ENCODE results near the gene SNRPA. TPM values are rescaled to one million over a fixed set of nuclear protein-coding genes. Genes with fewer than 3 reads are reported as not detected.

Gene SNRPA
- total and polyA plus RNA-seq, 2 experiments from 2014 or later: 25.1 to 86.9 TPM

GRCh38 chr19:40805258-40805868, 54.4 kb downstream of the SNRPA start:
- Histone ChIP-seq H3K4me2 (no peak overlapping the region), H3K27ac (peak overlapping the region; percentile 76), H3K9me3 (ENCODE audit: low read depth) (no peaks in the 10 kb centered on the region), H3K9me2 (replicated peaks; ENCODE audit: insufficient read depth) (no peaks in the 10 kb centered on the region), H3K27me3 (no peaks in the 10 kb centered on the region), H3K36me3 (replicated peaks; ENCODE audit: insufficient read depth, low read depth) (no peaks in the 10 kb centered on the region), H3K4me1 (ENCODE audit: insufficient read depth) (peaks cover 64% of the 10 kb centered on the region), H3K4me3 (no peak overlapping the region), H4K20me1 (ENCODE audit: insufficient read depth, poor library complexity, severe bottlenecking) (peaks cover 64% of the 10 kb centered on the region), H3K79me2 (peaks cover 75% of the 10 kb centered on the region), H2AFZ (no peak overlapping the region)
- WGBS (ENCODE audit: low lambda C conversion rate, missing lambda C conversion rate): 81% methylated on average over 2 of the region's 2 CpGs
- no peak for TF ChIP-seq EZH2phosphoT487 (IDR thresholded peaks at IDR 0.05; ENCODE audit: low read depth, severe bottlenecking, unreplicated experiment)
- TF ChIP-seq, protein P1, sequence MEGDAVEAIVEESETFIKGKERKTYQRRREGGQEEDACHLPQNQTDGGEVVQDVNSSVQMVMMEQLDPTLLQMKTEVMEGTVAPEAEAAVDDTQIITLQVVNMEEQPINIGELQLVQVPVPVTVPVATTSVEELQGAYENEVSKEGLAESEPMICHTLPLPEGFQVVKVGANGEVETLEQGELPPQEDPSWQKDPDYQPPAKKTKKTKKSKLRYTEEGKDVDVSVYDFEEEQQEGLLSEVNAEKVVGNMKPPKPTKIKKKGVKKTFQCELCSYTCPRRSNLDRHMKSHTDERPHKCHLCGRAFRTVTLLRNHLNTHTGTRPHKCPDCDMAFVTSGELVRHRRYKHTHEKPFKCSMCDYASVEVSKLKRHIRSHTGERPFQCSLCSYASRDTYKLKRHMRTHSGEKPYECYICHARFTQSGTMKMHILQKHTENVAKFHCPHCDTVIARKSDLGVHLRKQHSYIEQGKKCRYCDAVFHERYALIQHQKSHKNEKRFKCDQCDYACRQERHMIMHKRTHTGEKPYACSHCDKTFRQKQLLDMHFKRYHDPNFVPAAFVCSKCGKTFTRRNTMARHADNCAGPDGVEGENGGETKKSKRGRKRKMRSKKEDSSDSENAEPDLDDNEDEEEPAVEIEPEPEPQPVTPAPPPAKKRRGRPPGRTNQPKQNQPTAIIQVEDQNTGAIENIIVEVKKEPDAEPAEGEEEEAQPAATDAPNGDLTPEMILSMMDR (IDR thresholded peaks at IDR 0.05; ENCODE audit: poor library complexity): no peak
- no peak for TF ChIP-seq EZH2 (IDR thresholded peaks at IDR 0.05; ENCODE audit: borderline replicate concordance)
- no peak for DNase-seq (ENCODE audit: low spot score)

DNA sequence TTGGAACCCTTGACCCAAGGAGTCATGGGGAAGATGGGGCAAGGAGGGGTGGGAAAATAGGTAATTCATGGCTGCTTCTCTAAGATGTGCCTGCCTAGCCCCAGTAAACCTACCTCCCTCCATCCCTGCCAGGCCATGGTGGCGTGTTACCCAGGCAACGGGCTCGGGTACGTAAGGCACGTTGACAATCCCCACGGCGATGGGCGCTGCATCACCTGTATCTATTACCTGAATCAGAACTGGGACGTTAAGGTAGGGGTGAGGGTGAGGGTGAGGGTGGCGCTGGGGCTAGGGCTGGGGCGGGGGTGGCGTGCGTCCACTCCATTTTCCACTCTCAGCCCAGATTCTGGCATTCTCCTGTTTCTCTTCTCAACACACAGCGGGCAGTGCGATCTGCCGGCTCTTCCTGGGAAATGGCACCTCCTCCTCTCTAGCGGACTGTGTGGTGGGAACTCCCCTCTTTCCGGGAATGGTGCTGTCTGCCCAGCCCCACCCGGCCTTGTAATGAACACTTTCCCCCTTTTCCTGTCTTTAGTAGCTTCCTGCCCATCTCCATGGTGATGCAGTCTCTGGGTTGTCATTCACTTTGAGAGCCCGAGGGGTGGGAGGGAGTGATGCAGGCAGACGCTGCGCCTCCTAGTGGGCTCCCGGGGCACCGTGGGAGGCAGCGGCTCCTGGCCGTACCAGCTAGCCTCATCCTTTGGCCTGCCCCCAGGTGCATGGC, 55.6 kb downstream of the SNRPA start:
- peak; percentile 95 for DNase-seq (ENCODE audit: low spot score)
- peak overlapping the region; percentile 65 for H3K4me2 ChIP-seq
- peak overlapping the region; percentile 76 for H3K27ac ChIP-seq
- H4K20me1 ChIP-seq (ENCODE audit: insufficient read depth, poor library complexity, severe bottlenecking): peaks cover 52% of the 10 kb centered on the region
- no peak overlapping the region for H3K4me3 ChIP-seq
- H3K36me3 ChIP-seq (replicated peaks; ENCODE audit: insufficient read depth, low read depth): no peaks in the 10 kb centered on the region
- H3K4me1 ChIP-seq (ENCODE audit: insufficient read depth): peaks cover 59% of the 10 kb centered on the region
- WGBS (ENCODE audit: low lambda C conversion rate, missing lambda C conversion rate): 44% methylated on average over 23 of the region's 26 CpGs
- no peak overlapping the region for H2AFZ ChIP-seq
- H3K9me2 ChIP-seq (replicated peaks; ENCODE audit: insufficient read depth): no peaks in the 10 kb centered on the region
- no peaks in the 10 kb centered on the region for H3K27me3 ChIP-seq
- H3K79me2 ChIP-seq: peaks cover 62% of the 10 kb centered on the region
- no peak for TF ChIP-seq EZH2 (IDR thresholded peaks at IDR 0.05; ENCODE audit: borderline replicate concordance)
- TF ChIP-seq, protein P1 (IDR thresholded peaks at IDR 0.05; ENCODE audit: poor library complexity): peak; percentile 85
- TF ChIP-seq EZH2phosphoT487 (IDR thresholded peaks at IDR 0.05; ENCODE audit: low read depth, severe bottlenecking, unreplicated experiment): no peak
- no peaks in the 10 kb centered on the region for H3K9me3 ChIP-seq (ENCODE audit: low read depth)

GRCh38 chr19:40807147-40808020, 56.4 kb downstream of the SNRPA start:
- peaks cover 60% of the 10 kb centered on the region for H3K4me1 ChIP-seq (ENCODE audit: insufficient read depth)
- WGBS (ENCODE audit: low lambda C conversion rate, missing lambda C conversion rate): 78% methylated on average over 18 of the region's 18 CpGs
- DNase-seq (ENCODE audit: low spot score): peak; percentile 78
- no peak overlapping the region for H3K4me2 ChIP-seq
- peak overlapping the region; percentile 72 for H3K27ac ChIP-seq
- peaks cover 44% of the 10 kb centered on the region for H4K20me1 ChIP-seq (ENCODE audit: insufficient read depth, poor library complexity, severe bottlenecking)
- H3K4me3 ChIP-seq: no peak overlapping the region
- no peaks in the 10 kb centered on the region for H3K9me3 ChIP-seq (ENCODE audit: low read depth)
- H3K36me3 ChIP-seq (replicated peaks; ENCODE audit: insufficient read depth, low read depth): no peaks in the 10 kb centered on the region
- no peak overlapping the region for H2AFZ ChIP-seq
- H3K27me3 ChIP-seq: no peaks in the 10 kb centered on the region
- H3K9me2 ChIP-seq (replicated peaks; ENCODE audit: insufficient read depth): no peaks in the 10 kb centered on the region
- TF ChIP-seq EZH2phosphoT487 (IDR thresholded peaks at IDR 0.05; ENCODE audit: low read depth, severe bottlenecking, unreplicated experiment) (no peak), EZH2 (IDR thresholded peaks at IDR 0.05; ENCODE audit: borderline replicate concordance) (no peak)
- TF ChIP-seq, protein P1 (IDR thresholded peaks at IDR 0.05; ENCODE audit: poor library complexity): peak; percentile 37
- peaks cover 54% of the 10 kb centered on the region for H3K79me2 ChIP-seq
